ENCODE measurements around the gene ZDHHC14.

GRCh38 chr6:157716251-157716995 is 335.4 kb downstream of the ZDHHC14 start:
- TF ChIP-seq POLR2AphosphoS5 (IDR thresholded peaks at IDR 0.05) (no peak), POLR2A (IDR thresholded peaks at IDR 0.05) (no peak)
